EL (cell line): ENCODE data around the gene LILRB4.
"Not testable (repeated sequence)": the region's sequence is repeated elsewhere in the genome, so short reads cannot be mapped to it uniquely, and the experiment has no call there.

ENCODE experiments used
- DNase-seq: peaks from one replicate; pipeline ENCODE4 v3.0.0-alpha.2; 2016

Gene LILRB4

DNA sequence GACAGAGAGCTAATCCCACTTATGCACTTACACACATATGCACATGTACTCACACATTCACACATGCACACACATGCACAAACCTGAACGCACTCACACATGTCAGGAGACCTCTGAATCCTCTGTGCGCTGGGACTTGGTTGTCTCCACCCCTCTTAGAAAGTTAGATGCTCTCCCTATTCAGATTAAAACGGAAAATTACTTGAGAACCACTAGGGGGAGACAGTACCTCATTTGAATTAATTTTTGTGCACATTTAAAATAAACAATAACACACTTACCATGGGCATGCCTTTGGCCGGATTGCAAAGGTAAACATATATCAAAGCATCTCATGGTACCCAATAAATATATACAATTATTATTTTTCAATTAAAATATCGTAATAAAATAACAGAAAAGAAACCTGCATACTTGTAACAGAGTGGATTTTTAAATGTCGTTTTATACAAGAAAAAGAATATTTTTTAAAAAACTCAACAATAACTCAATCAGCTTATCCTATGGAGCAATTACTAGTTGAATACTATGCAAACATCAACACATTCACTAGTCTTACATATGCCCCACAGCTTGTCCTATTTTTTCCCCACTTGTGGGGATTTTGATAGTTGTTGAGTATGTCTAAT is 9.5 kb upstream of the LILRB4 start:
- DNase-seq = peak; percentile 25

DNA sequence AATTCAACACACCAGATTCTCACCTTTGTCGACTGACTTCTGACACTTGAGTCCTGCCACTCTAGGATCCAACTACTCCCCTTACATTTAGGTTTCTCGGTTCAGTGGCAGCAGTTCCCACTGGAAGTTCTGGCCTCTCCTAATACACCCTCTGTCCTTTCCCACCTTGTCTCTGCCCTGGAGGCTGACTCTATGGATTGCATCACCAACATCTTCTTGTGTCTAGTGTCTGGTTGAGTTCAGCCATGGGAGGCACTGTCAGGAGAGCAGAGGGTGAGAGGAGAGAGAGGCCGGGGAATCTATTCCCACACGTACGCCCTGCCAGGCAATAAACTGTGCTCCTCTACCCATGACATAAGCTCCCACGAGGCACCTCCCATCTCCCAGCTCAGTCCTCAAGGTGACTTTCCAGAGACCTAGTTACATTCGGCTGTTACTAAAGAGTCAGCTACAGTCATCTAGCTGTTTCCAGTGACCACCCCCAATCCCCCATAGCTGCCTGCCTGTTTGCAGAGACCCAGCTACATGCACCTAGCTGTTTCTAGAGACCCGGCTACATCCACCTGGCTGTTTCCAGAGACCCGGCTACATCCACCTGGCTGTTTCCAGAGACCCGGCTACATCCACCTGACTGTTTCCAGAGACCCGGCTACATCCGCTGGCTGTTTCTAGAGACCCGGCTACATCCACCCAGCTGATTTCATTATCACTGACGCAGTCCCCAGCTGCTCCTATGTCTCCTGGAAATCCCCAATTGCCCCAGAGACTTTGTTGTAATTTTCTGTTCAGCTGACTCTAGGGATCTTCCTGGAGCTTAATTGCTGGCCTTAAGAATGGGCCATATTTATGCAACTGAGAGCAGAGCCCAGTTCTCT is 8.1 kb upstream of the LILRB4 start:
- DNase-seq = no peak

DNA sequence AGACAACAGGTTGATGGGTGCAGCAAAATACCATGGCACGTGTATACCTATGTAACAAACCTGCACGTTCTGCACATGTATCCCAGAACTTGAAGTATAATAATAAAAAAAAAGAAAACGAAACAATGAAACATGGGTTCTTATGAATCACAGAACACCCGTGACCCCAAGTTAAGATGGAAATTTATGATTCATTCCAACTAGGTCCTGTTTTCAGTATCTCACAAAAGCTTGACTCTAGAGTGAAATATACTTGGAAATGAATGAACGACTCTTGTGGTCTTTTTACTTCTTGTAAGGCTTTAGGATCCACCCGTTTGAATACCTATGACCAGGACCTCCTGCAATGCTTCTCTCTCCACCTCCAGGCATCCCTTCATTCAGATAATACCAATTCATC is 3.5 kb upstream of the LILRB4 start:
- DNase-seq = no peak

DNA sequence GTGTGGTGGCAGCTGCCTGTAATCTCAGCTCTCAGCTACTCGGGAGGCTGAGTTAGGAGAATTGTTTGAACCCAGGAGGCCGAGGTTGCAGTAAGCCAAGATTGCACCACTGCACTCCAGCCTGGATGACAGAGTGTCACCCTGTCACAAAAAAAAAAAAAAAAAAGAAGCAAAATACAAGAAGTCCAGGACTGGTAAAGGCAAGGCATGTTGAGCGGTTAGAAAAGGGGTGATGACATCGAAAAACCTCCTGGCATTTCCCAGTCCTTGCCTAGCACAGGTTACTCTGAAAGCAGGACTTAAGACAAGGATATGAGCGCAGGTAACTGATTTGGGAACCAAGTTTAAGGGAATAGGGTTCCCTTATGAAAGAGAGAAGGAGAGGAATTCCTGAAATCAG is 2.5 kb upstream of the LILRB4 start:
- no peak for DNase-seq

DNA sequence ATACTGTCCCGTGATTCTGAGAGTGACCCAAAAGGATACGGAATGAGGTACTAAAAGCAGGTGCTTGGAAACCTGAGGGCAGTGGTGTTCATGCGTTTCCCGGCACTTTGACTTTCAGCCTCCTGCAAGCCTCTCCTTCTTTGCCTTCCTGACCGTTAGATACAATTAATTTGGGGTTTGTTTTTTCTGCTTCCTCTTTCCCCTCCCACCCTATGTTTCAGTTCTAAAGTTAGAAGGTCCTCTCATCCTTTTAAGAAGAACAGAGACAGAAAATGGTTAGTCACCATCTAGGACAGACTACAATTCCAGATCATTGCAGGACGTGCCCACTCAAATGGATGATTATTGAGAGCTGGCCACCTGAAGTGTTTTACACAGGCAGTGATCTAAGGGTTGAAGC is 1.8 kb upstream of the LILRB4 start:
- DNase-seq = no peak

DNA sequence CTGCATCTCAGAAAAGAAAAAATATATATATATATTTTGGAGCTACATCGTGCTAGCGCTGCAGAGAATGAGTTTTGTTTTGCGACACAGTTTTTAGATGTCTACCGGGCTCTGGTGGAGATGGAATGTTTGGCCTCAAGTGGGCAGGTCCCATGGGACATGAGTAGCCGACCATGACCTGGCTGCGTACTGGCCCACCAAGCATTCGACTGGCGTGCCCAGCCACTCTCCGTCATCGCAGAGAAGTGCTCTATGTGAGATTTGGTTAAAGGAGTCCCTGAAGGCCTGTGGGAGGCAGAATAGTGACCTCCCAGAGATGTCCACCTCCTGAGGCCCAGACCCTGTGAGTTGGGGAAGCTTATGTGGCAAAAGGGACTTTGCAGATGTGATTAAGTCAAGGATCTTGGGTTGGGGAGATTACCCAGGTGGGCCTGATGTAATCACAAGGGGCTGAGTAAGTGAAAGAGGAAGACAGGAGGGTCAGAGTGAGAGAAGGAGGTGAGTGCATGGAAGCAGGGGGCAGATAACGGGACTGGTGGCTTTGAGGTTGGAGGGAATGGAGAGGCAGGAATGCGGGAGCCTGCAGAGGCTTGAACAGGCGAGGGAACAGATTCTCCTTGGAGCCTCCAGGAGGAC is 821 bp upstream of the LILRB4 start:
- DNase-seq = no peak

DNA sequence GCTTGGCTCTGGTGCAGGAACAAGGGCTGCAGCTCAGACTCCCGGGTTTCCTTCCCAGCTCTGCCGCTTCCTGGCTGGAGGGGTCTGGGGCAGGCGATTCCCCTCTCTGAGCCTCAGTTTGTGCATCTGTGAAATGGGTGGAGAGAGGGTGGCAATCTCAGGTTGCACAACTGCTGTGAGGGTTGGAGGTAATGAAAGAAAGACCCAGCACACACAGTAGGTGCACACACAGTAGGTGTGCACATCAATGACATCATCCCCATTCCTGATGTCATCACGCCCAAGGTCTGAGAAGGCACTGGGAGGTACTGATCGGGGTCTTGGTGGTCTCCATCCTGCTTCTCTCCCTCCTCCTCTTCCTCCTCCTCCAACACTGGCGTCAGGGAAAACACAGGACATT is 2.7 kb downstream of the LILRB4 start:
- no peak for DNase-seq

DNA sequence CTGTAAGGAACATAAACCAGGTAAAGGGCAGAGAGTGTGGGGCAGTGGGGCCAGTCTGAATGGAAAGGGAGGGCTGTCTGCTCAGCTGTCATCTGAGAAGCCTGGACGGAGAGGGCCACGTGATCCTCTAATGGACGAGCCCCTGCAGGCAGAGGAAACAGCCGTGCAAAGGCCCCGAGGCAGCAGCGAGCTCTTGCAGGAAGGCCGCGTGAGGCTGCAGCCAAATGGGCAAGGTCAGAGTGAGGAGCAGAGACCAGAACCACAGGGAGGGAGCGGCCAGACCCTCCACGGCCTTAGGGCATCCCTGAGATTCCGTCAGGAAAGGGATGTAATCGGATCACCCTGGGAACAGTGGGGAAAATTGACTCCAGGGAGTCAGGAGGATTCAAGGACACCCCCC is 4.4 kb downstream of the LILRB4 start:
- DNase-seq = no peak

DNA sequence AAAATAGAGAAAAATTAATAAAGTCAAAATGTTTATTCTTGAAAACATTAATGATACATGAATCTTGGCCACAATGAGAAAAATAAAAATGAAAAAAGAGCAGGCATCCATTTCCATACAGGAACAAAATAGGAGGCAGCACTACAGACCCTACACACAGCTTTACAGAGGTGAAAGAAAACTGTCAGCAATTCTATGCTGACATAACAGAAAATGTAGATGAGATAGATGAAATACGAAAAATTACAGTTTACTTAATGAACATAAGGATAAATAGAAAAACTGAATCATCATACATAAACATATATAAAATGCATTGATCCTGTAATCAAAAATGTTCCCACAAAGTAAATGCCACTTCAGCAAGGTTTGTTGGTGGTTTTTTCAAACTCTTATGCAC is 5.6 kb downstream of the LILRB4 start:
- no peak for DNase-seq

DNA sequence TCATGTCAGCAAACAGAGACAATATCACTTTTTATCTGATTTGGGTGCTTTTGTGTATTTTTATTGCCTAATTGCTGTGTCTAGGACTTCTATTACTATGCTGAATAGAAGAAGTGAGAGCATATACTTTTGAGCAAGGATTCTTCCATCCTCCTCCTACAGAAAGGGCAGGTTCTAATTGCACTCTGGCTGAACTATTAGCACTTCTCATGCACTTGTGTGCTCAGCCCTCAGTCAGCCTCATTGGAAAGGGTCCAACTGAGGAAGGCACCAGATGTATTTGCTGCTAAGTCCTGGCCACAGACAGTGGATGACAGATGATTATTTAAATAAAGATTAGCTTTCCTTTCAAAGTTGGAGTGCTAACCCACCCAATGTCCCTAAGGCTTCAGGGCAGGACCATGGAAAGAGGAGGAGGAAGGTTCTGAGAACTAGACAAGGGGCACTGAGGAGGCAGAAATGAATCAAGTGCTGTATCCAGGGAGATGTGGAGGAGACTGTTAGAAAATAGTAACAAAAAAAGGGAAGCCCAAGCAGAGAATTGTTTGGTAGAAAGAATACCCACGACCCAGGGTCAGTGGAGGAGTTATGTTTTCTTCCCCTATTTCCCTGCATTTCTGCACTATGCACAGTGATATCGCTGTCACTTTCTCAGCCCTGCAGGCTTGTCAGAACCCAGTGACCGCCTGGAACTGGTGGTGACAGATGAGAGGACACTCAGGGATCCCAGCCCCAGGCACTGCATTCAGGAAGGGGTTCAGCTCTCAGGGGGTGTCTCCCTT is 8.0 kb downstream of the LILRB4 start:
- DNase-seq = no peak

DNA sequence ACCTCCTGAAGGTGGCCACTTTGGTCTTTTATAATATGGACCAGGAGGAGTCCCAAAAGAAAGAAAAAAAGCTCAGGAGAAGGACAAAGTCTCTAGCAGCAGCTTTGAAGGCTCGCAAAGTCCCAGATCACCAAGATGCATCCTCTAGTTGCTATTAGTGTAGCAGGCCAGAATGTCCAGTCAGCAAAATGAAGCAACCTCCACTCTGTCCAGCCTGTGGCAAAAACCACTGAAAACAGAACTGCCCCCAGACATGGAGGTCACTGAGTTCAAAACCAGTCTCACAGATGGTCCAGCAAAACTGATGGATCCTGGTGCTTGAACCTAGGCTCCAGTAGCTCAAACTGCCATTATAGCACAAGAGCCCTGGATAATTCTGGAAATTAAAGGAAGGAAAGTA is 10.4 kb downstream of the LILRB4 start:
- no peak for DNase-seq

DNA sequence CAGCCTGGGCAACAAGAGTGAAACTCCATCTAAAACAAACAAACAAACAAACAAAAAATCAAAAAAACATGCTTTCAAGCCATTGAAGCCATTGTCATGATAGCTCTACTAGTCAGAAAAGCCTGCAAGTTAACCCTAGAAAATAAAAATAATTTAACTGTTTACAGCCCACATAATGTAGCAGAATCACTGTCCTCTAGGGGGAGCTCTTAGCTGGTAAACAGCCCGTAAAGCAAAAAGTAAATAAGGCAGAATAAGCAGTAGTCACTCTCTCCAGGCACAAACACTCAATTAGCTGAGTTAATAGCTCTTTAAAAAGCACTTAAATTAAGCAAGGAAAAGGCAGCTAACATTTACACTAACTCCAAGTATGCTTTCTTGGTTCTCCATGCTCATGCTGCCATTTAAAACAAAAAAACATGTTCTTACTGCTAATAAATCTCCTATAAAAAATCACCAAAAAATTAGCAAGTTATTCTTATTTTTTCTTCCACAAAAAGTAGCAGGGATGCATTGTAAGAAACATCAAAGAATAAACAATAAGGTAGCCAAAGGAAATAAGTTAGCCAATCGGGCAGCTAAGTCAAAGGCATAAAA is 11.3 kb downstream of the LILRB4 start:
- DNase-seq = peak; percentile 18

DNA sequence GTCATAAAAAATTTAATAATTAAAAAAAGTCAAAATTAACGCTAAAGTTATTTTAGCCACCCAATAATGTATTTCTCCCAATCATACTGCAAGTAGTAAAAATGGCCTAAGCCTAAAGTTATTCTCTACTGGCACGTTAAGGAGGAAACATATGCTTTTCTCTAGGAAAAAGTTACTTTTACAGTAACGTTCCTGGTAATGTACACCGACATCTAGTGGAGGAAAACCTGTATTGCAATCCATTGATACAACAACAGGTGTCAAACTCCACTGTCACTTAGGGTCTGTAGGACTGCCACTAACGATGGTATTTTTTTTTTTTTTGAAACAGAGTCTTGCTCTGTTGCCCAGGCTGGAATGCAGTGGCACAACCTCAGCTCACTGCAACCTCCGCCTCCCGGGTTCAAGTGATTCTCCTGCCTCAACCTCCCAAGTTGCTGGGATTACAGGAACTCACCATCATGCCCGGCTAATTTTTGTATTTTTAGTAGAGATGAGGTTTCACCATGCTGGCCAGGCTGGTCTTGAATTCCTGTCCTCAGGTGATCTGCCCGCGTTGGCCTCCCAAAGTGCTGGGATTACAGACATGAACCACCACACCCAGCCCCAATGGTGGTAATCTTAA is 13.5 kb downstream of the LILRB4 start:
- DNase-seq = peak; percentile 28

DNA sequence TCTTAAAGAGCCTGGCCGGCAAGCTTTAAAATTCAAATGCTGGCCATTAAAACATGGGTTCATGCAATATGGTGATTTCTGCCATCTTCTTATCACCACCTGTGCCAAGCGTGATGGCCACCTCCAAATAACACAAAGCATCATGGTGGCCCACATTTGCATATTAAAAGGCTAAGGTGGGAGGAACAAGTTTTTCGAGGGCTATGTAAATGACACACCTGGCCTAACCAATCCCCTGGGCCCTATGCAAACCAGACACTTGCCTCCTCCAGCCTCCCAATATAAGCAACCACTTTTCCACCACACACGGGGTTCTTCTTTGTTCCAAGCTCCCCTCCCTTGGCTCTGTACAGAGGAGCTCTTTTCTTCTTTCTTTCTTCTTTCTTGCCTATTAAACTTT is 14.4 kb downstream of the LILRB4 start:
- no peak for DNase-seq

DNA sequence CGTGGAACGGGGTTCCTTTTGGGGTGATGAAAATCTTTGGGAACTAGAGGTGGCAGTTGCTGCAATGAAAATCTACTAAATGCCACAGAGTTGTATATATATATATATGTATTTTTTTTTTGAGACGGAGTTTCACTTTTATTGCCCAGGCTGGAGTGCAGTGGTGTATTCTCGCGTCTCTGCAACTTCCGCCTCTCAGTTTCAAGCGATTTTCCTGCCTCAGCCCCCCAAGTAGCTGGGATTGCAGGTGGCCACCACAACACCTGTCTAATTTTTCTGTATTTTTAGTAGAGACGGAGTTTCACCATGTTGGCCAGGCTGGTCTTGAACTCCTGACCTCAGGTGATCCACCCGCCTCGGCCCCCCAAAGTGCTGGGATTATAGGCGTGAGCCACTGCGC is 18.8 kb downstream of the LILRB4 start:
- not testable (repeated sequence) for DNase-seq

DNA sequence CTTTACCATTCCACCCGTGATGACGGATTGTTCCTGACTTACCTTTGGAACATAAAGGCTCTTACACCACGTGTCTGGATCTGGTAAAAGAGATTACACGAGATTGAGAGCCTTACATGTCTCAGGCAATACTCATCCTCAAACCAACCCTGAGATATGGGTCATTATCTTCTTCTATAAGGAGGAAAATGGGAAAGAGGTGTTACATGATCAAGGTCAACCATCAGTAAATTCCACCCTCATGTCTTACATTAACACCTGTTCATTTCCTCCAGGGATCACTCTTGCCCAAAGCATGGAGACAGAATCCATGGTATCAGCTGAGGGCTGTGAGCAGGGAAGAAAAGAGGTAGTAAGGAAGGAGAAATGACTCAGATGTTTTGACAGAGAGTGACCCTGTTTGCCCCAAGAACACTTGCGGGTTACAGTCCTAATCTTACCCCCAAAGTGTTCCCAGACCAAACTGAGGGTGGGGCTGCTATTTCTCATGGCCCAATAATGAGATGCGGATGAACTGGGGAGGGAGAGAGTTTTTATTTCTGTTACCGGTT is 19.6 kb downstream of the LILRB4 start:
- DNase-seq = no peak

DNA sequence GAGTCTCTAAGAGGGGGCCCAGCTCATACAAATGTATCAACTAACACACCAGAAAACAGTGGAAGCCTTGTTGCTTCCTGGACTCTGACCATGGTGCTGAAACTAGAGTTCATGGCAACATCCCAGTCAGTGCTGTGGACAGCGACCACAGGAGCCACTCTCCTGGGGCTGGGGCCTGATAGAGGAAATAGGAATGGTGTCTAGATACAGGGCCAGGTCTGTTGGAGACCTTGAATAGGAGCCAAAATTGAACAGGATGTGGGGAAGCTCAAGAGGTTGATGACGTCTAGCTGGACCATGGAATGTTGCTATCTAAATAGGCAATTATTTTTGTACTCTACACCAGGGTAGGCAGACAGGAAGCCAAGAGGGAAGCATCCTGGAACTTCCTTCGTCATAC is 21.7 kb downstream of the LILRB4 start:
- DNase-seq = peak; percentile 2

DNA sequence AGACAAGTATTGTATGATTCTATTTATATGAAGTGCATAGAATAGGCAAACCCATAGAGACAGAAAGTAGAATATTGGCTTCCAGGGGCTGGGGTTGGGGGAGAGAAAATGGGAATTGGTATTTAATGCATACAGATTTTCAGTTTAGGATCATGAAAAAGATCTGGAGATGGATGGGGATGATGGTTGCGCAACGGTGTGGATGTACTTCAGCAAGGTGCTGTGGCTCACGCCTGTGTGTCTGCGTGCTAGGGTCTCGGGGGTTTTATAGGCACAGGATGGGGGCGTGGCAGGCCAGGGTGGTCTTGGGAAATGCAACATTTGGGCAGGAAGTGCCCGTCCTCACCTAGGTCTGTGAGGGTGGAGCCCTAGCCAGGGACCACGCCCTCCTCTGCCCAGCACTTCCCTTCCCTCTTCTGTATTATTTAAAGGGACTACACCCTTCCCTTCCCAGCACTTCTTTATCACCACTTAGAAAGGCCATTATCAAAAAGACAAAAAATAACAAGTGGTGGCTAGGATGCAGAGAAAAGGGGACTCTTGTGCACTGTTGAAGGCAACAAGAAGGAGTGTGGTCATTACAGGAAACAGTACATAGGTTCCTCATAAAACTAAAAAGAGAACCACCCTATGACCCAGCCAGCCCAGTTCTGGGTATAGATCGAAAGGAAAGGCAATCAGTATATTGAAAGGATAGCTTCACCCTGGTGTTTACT is 29.0 kb downstream of the LILRB4 start:
- DNase-seq = no peak

DNA sequence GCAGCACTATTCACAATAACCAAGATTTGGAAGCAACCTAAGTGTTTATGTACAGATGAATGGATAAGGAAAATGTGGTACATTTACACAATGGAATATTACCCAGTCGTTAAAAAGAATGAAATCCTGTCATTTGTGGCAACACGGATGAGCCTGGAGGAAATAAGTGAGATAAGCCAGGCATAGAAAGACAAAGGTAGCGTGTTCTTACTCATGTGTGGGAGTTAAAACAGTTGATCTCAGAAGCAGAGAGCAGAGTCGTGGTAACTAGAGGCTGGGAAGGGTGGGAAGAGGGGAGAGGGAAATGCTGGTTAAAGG is 29.5 kb downstream of the LILRB4 start:
- no peak for DNase-seq

DNA sequence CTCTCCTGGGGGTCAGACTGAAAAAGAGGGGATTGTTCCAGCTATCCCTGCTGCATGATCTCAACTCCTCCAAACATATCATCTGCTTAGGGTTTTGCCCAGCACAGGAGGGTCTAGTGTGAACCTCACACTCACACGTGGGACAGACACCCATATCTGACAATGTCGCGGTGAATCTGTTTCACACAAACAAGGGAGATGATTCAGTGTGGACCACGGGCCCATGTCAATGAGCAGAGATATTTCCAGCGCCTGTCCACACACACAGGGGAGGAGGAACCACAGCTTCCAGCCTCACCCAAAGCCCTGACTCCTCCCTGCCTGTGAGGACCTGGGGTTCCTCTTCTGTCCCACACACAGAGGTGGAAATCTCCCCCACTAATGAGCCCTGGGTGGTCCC is 31.9 kb downstream of the LILRB4 start:
- no peak for DNase-seq

DNA sequence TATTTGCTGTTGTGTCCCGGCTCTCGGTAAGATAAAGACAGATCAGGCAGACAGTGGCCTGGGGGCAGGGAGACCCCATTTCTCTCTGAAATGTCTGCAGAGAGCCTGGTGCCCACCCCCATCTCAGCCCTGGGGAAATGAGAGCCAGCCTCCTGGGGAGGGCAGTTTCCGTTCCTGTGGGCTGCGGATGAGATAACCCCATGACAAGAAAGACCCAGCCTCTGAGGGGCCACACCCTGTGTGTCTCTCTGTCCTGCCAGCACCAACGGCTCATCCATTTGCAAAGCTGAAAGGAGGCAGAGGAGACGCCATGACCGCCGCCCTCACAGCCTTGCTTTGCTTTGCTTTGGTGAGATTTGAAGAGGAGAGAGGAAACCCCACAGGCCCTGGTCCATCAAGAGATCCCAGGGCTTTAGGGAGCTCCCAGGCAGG is 33.3 kb downstream of the LILRB4 start:
- no peak for DNase-seq

DNA sequence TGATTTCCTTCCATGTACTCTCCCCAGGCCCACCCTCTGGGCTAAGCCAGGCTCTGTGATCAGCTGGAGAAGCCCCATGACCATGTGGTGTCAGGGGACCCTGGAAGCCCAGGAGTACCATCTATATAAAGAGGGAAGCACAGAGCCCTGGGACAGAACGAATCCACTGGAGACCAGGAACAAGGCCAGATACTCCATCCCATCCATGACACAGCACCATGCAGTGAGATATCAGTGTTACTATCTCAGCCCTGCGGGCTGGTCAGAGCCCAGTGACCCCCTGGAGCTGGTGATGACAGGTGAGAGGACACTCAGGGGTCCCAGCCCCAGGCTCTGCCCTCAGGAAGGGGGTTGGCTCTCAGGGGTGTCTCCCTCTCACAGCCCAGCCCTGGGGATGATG is 34.0 kb downstream of the LILRB4 start:
- no peak for DNase-seq
